Measurements from ENCODE around the gene ZMIZ1.

The ZMIZ1 gene

GRCh38 chr10:79360499-79361342 lies 292.0 kb downstream of the ZMIZ1 start:
- DNase-seq (ENCODE audit: extremely low read depth, insufficient read length), result no peak

GRCh38 chr10:79361726-79362397 lies 293.1 kb downstream of the ZMIZ1 start:
- Histone ChIP-seq H3K4me3 (replicated peaks; ENCODE audit: low read depth, low read length) (no peak overlapping the region), H3K36me3 (ENCODE audit: control insufficient read depth, insufficient read depth, low read length) (no peaks in the 10 kb centered on the region), H3K27me3 (replicated peaks; ENCODE audit: control insufficient read depth, insufficient read depth, low read length) (no peaks in the 10 kb centered on the region; the same call in 1 of the 2 replicates)
- no peak for TF ChIP-seq CTCF (IDR thresholded peaks at IDR 0.05; ENCODE audit: insufficient read depth, low read length, poor library complexity, severe bottlenecking)
- DNase-seq (ENCODE audit: extremely low read depth, insufficient read length), result no peak

More at GRCh38 chr10:79360499-79361342, 292.0 kb downstream of the ZMIZ1 start:
- no peaks in the 10 kb centered on the region; the same call in 1 of the 2 replicates for H3K27me3 ChIP-seq (replicated peaks; ENCODE audit: control insufficient read depth, insufficient read depth, low read length)
- no peak for TF ChIP-seq CTCF (IDR thresholded peaks at IDR 0.05; ENCODE audit: insufficient read depth, low read length, poor library complexity, severe bottlenecking)
- H3K4me3 ChIP-seq (replicated peaks; ENCODE audit: low read depth, low read length), result no peak overlapping the region
- no peaks in the 10 kb centered on the region for H3K36me3 ChIP-seq (ENCODE audit: control insufficient read depth, insufficient read depth, low read length)
